Thymus (tissue), 11 donors: Measurements from ENCODE around the gene TNNC1. TPM values are rescaled to one million over a fixed set of nuclear protein-coding genes. Genes with fewer than 3 reads are reported as not detected.

Experiments used
- DNase-seq, 9 donors: peaks; one replicate each; pipeline ENCODE4 v3.0.0-alpha.2; 2013; ENCODE audit warnings: low spot score in 9 of 9, low read depth in 6 of 9, missing footprints in 1 of 9
- H3K27ac ChIP-seq, 2 donors: one replicate each; pipeline ENCODE4 v1.5.1; 2013; ENCODE audit warnings: control low read depth in 1 of 2, low read depth in 1 of 2, low read length in 1 of 2, mild to moderate bottlenecking in 1 of 2, moderate library complexity in 1 of 2
- H3K27me3 ChIP-seq, 2 donors: one replicate each; pipeline ENCODE4 v1.5.1; 2013; ENCODE audit warnings: low read length in 1 of 2; ENCODE audit not compliant: control insufficient read depth in 2 of 2, insufficient read depth in 1 of 2
- H3K36me3 ChIP-seq, 2 donors: one replicate each; pipeline ENCODE4 v1.5.1; 2013; ENCODE audit warnings: low read length in 1 of 2, mild to moderate bottlenecking in 1 of 2, moderate library complexity in 1 of 2; ENCODE audit not compliant: control insufficient read depth in 2 of 2, insufficient read depth in 2 of 2
- H3K4me1 ChIP-seq, 2 donors: one replicate each; pipeline ENCODE4 v1.5.1; 2013; ENCODE audit warnings: low read length in 2 of 2; ENCODE audit not compliant: control insufficient read depth in 2 of 2, insufficient read depth in 2 of 2
- H3K4me3 ChIP-seq, 2 donors: one replicate each; pipeline ENCODE4 v1.5.1; 2013; ENCODE audit warnings: low read length in 2 of 2, control low read depth in 1 of 2, mild to moderate bottlenecking in 1 of 2
- H3K9me3 ChIP-seq, 2 donors: one replicate each; pipeline ENCODE4 v1.5.1; 2013; ENCODE audit warnings: low read length in 1 of 2, mild to moderate bottlenecking in 1 of 2; ENCODE audit not compliant: control insufficient read depth in 2 of 2, insufficient read depth in 1 of 2
- WGBS: extraction: QIAGEN DNeasy Blood & Tissue Kit; methylation state at CpG from one replicate; pipeline ENCODE4 v1.1.7; 2013; 5-methylcytosine and 5-hydroxymethylcytosine counted together
- polyA plus RNA-seq: library from polyadenylated mRNA; stranded (reverse); fragments of 200-250 nt; gene quantifications from one replicate; pipeline ENCODE4 v1.2.3, GENCODE V29; 2013
- total RNA-seq: library from RNA; stranded (reverse); fragments of 120-200 nt; gene quantifications from one replicate; pipeline ENCODE4 v1.2.4, GENCODE V29; 2013
- donor health status: healthy.

TNNC1 gene
- total and polyA plus RNA-seq, 2 donors, result 5.5 to 10.2 TPM

DNA sequence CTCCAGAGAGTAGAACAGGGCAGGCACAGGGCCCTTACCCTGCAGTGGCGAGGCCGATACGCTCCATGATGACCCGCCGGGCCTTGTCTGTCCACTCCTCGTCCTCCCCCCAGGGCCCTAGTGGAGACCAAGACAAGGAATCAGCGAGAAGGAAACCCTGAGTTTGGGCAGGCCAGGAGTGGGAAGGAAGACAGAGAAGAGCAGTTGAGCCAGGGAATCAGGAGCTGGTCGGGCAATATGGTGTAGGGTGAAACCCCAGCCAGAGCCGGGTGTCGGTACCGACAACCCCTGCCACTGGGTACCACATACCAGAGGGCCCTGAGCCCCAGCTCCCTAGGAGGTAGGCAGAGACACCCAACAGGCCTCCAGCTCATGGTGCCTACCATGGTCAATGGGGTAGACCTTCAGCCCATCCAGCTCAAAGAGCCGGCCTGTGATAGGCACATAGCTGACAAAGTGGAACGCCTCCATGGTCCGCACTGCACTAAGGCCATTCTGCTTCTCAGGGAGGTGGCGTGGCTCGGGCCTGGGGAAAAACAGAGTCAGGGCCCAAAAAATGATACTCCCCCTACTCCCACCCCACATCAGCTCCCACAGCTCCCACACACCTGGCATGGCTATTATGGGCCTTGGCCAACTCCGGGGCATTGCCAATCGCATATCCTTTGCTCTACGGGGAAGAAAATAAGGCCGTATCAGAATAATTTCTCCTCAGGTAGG, 46.9 kb downstream of the TNNC1 start:
- 98% methylated on average over 20 of the region's 20 CpGs for WGBS
- H3K27me3 ChIP-seq, result no peaks in the 10 kb centered on the region
- peaks cover 62 to 68% of the 10 kb centered on the region in 2 donors for H3K36me3 ChIP-seq
- H3K27ac ChIP-seq, result peak overlapping the region in 1 of 2 donors; percentile 31
- H3K4me1 ChIP-seq, result peaks cover 10 to 33% of the 10 kb centered on the region in 2 donors
- no peaks in the 10 kb centered on the region for H3K9me3 ChIP-seq
- no peak overlapping the region for H3K4me3 ChIP-seq
- DNase-seq, result no peak

DNA sequence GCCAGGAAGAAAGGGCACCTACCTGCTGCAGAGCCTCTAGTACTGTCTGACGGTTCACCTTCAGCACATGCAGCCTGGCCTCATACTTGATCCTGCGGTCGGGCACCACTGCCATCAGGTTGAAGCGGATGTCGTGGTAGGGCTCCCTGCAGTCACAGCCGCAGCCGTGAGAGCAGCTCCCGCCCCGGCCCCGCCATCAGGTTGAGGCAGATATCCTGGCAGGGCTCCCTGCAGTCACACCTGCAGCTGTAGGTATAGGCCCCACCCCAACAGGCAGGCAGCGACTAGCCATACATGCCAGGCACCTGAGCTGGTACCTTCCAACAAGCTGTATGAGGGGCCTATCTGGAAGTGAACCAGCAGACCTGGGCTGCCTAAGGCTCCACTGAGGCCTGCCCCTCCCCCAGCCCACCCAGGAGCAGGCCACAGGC, 47.6 kb downstream of the TNNC1 start:
- 94% methylated on average over 11 of the region's 11 CpGs for WGBS
- Histone ChIP-seq H3K27me3 (no peaks in the 10 kb centered on the region), H3K9me3 (no peaks in the 10 kb centered on the region), H3K4me3 (no peak overlapping the region), H3K36me3 (peaks cover 69 to 75% of the 10 kb centered on the region in 2 donors), H3K27ac (peak overlapping the region in 1 of 2 donors; percentile 15), H3K4me1 (peaks cover 7 to 25% of the 10 kb centered on the region in 2 donors)
- no peak for DNase-seq

- H3K27ac ChIP-seq, result peak overlapping the region in 1 of 2 donors; percentile 15
- no peak for DNase-seq
These were observed 48.2 kb downstream of the TNNC1 start for GRCh38 chr3:52405601-52406110.

DNA sequence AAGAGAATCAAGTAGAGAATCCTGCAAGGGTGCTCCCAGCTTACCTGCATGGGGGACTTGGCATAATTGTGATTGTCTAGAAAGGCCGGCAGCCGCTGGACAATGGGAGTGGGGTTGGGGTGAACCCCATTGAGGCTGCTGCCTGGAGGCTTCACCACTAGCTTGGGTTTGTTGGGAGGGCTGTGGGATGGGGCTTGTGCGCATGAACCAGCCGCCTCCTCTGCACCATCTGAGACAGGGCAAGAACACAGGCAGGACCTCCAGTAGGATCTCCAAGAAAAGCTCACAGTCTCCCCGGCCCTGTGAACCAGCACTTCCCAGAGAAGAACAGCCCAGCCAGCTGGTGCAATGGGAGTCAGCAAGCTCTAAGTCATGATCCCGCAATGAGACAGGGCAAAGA, 48.8 kb downstream of the TNNC1 start:
- no peak for DNase-seq
- H3K27me3 ChIP-seq, result no peaks in the 10 kb centered on the region
- H3K36me3 ChIP-seq, result peaks cover 81 to 83% of the 10 kb centered on the region in 2 donors
- no peak overlapping the region for H3K27ac ChIP-seq
- H3K4me1 ChIP-seq, result peaks cover 7 to 20% of the 10 kb centered on the region in 2 donors
- H3K9me3 ChIP-seq, result no peaks in the 10 kb centered on the region
- no peak overlapping the region for H3K4me3 ChIP-seq
- WGBS, result 98% methylated on average over 6 of the region's 6 CpGs

More at GRCh38 chr3:52405601-52406110, 48.2 kb downstream of the TNNC1 start:
- Histone ChIP-seq H3K4me3 (no peak overlapping the region), H3K27me3 (no peaks in the 10 kb centered on the region), H3K4me1 (peaks cover 7 to 20% of the 10 kb centered on the region in 2 donors), H3K9me3 (no peaks in the 10 kb centered on the region), H3K36me3 (peaks cover 75 to 81% of the 10 kb centered on the region in 2 donors)
- WGBS, result 96% methylated on average over 4 of the region's 4 CpGs

- no peak for DNase-seq
- H3K27ac ChIP-seq, result no peak overlapping the region
- peaks cover 88% of the 10 kb centered on the region in 2 donors for H3K36me3 ChIP-seq
- no peaks in the 10 kb centered on the region for H3K27me3 ChIP-seq
- over 99% methylated on average over 10 of the region's 10 CpGs for WGBS
- H3K9me3 ChIP-seq, result no peaks in the 10 kb centered on the region
- H3K4me3 ChIP-seq, result no peak overlapping the region
- peaks cover 7 to 18% of the 10 kb centered on the region in 2 donors for H3K4me1 ChIP-seq
These were observed 49.5 kb downstream of the TNNC1 start for GRCh38 chr3:52404391-52404790.

DNA sequence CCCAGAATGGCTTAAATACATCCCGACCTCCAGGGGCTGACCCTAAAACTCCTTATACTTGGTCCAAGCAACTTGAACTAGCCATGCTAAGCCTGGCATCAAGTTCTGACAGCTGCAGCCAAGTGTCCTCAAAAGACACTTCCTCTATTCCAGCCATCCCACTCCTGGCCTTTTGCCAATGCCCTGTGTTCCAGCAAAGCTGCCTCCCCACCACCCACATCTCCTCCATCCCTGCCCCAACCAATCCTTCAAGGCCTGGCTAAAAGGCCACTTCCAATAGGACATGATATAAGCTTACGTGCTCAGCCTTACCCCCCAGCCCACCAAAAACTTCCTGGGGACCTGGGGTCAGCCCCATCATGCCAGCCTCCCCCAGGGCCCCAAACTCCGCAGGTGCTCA, 49.9 kb downstream of the TNNC1 start:
- peaks cover 89 to 93% of the 10 kb centered on the region in 2 donors for H3K36me3 ChIP-seq
- no peak for DNase-seq
- H3K9me3 ChIP-seq, result no peaks in the 10 kb centered on the region
- H3K27me3 ChIP-seq, result no peaks in the 10 kb centered on the region
- peaks cover 7 to 14% of the 10 kb centered on the region in 2 donors for H3K4me1 ChIP-seq
- H3K4me3 ChIP-seq, result no peak overlapping the region
- no peak overlapping the region for H3K27ac ChIP-seq
- 99% methylated on average over 3 of the region's 3 CpGs for WGBS

DNA sequence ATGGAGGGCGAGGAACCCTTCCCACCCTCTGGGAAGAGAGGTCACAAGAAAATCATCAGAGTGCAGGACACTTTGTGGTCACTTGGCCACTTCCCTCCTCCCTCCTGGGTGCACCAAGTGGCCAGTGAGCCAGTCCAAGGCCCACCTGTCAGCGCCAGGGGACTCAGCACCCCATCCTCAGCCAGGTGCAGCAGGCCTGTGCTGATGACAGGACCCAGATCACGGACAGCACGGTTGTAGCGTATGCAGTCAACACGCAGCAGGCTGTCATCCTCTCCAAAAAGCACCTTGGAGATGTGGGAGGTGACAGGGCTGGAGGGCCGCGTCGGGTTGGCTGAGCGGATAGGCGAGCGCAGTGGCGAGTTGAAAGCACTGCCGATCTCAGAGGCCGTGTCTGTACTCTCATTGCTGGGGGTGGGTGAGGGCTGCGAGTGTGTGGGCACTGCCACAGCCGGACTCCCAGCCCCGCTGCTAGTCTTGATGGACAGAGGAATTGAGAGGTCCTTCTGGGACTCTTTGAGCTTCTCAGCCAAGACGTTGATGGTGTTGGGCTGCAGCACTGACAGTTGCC, 50.5 kb downstream of the TNNC1 start:
- Histone ChIP-seq H3K4me3 (no peak overlapping the region), H3K27me3 (no peaks in the 10 kb centered on the region), H3K27ac (no peak overlapping the region), H3K9me3 (no peaks in the 10 kb centered on the region), H3K36me3 (peaks cover 89 to 93% of the 10 kb centered on the region in 2 donors), H3K4me1 (peaks cover 2 to 8% of the 10 kb centered on the region in 2 donors)
- DNase-seq, result no peak
- WGBS, result 98% methylated on average over 19 of the region's 19 CpGs

DNA sequence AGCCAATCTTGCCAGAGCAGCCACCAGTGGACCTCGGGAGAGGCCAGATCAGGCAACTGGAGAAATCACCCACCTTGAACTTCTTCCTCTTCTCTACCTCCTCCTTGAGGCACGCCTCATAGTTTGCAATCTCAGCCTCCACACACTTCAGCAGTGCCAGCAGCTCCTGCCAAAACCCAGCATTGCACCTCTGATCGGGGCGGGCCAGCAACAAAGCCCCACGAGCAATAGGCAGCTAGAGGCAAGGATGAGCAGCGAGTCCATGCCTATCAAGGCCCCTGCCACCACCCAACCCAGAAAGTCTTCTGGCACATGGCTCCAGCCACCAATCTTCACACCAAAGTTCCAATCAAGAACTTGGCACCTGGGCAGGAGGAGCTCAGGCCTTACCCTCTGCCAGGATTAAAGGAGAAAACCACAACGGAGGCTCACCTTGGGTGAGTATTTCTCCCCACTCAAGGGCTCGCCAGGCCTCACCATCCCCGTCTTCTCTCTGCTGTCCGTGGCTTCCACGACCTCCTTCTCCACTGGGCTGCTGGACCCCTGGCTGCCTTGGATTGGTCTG, 51.1 kb downstream of the TNNC1 start:
- H3K4me3 ChIP-seq, result no peak overlapping the region
- peaks cover 0 to 2% of the 10 kb centered on the region in 2 donors for H3K4me1 ChIP-seq
- DNase-seq, result no peak
- H3K36me3 ChIP-seq, result peaks cover 85 to 87% of the 10 kb centered on the region in 2 donors
- no peaks in the 10 kb centered on the region for H3K9me3 ChIP-seq
- H3K27me3 ChIP-seq, result no peaks in the 10 kb centered on the region
- no peak overlapping the region for H3K27ac ChIP-seq
- WGBS, result 97% methylated on average over 11 of the region's 11 CpGs

- H3K36me3 ChIP-seq, result peaks cover 78 to 80% of the 10 kb centered on the region in 2 donors
- no peak for DNase-seq
- no peak overlapping the region for H3K27ac ChIP-seq
- no peak overlapping the region for H3K4me3 ChIP-seq
- 98% methylated on average over 16 of the region's 16 CpGs for WGBS
- no peaks in the 10 kb centered on the region for H3K27me3 ChIP-seq
- H3K9me3 ChIP-seq, result no peaks in the 10 kb centered on the region
- no peaks in the 10 kb centered on the region for H3K4me1 ChIP-seq
These were observed 51.7 kb downstream of the TNNC1 start for GRCh38 chr3:52402101-52402521.
